ENCODE data around the gene TMEM134.
A peak's percentile ranks its signal among the peaks of the same experiment; 100 is the strongest.
"Not testable (repeated sequence)": the region's sequence is repeated elsewhere in the genome, so short reads cannot be mapped to it uniquely, and the experiment has no call there.

TMEM134 gene

GRCh38 chr11:67486481-67487195 lies 17.6 kb upstream of the TMEM134 start:
- in situ Hi-C loops (cut with HindIII; ENCODE audit: low pct_unique_long_range_greater_than_20kb, low sequenced_read_pairs), result no loop called here
- no peak for TF ChIP-seq JUND (IDR thresholded peaks at IDR 0.05; ENCODE audit: low read depth)
- DNase-seq (ENCODE audit: low read depth in 1 of 2, low spot score in 1 of 2), result no peak

- DNase-seq (ENCODE audit: low read depth in 1 of 2, low spot score in 1 of 2); in situ Hi-C loops (cut with HindIII; ENCODE audit: low pct_unique_long_range_greater_than_20kb, low sequenced_read_pairs): not testable (repeated sequence)
These were observed 16.9 kb upstream of the TMEM134 start for GRCh38 chr11:67485873-67486361.

GRCh38 chr11:67484847-67485311 lies 15.8 kb upstream of the TMEM134 start:
- in situ Hi-C loops (cut with HindIII; ENCODE audit: low pct_unique_long_range_greater_than_20kb, low sequenced_read_pairs), result no loop called here
- DNase-seq (ENCODE audit: low read depth in 1 of 2, low spot score in 1 of 2), result no peak
- TF ChIP-seq JUND (IDR thresholded peaks at IDR 0.05; ENCODE audit: low read depth), result no peak

- no peak for TF ChIP-seq JUND (IDR thresholded peaks at IDR 0.05; ENCODE audit: low read depth)
- no peak for DNase-seq (ENCODE audit: low read depth in 1 of 2, low spot score in 1 of 2)
- in situ Hi-C loops (cut with HindIII; ENCODE audit: low pct_unique_long_range_greater_than_20kb, low sequenced_read_pairs), result no loop called here
These were observed 15.0 kb upstream of the TMEM134 start for GRCh38 chr11:67483831-67484665.

GRCh38 chr11:67482827-67483798 lies 14.1 kb upstream of the TMEM134 start, which contains the start of gene AIP:
AIP (plus strand) TSS chr11:67483026; CDS start chr11:67483159, 133 bp downstream.
- DNase-seq (ENCODE audit: low read depth in 1 of 2, low spot score in 1 of 2), result peak; percentile 99 to 100
- no peak for TF ChIP-seq JUND (IDR thresholded peaks at IDR 0.05; ENCODE audit: low read depth)
- in situ Hi-C loops (cut with HindIII; ENCODE audit: low pct_unique_long_range_greater_than_20kb, low sequenced_read_pairs), result no loop called here

- TF ChIP-seq JUND (IDR thresholded peaks at IDR 0.05; ENCODE audit: low read depth), result no peak
- no peak for DNase-seq (ENCODE audit: low read depth in 1 of 2, low spot score in 1 of 2)
These were observed 13.3 kb upstream of the TMEM134 start for GRCh38 chr11:67482275-67482826.

GRCh38 chr11:67477344-67478050 lies 8.4 kb upstream of the TMEM134 start:
- in situ Hi-C loops (cut with HindIII; ENCODE audit: low pct_unique_long_range_greater_than_20kb, low sequenced_read_pairs); DNase-seq (ENCODE audit: low read depth in 1 of 2, low spot score in 1 of 2): not testable (repeated sequence)

More at GRCh38 chr11:67482275-67482826, 13.3 kb upstream of the TMEM134 start:
- in situ Hi-C loops (cut with HindIII; ENCODE audit: low pct_unique_long_range_greater_than_20kb, low sequenced_read_pairs), result no loop called here

GRCh38 chr11:67476692-67477091 lies 7.6 kb upstream of the TMEM134 start:
- DNase-seq (ENCODE audit: low read depth in 1 of 2, low spot score in 1 of 2); in situ Hi-C loops (cut with HindIII; ENCODE audit: low pct_unique_long_range_greater_than_20kb, low sequenced_read_pairs): not testable (repeated sequence)

- no peak for TF ChIP-seq JUND (IDR thresholded peaks at IDR 0.05; ENCODE audit: low read depth)
- in situ Hi-C loops (cut with HindIII; ENCODE audit: low pct_unique_long_range_greater_than_20kb, low sequenced_read_pairs), result no loop called here
- DNase-seq (ENCODE audit: low read depth in 1 of 2, low spot score in 1 of 2), result no peak
These were observed 3.8 kb upstream of the TMEM134 start for GRCh38 chr11:67472882-67473281.

GRCh38 chr11:67470337-67471002 lies 1.4 kb upstream of the TMEM134 start:
- DNase-seq (ENCODE audit: low read depth in 1 of 2, low spot score in 1 of 2), result peak in 1 of 2 experiments; percentile 35
- in situ Hi-C loops (cut with HindIII; ENCODE audit: low pct_unique_long_range_greater_than_20kb, low sequenced_read_pairs), result no loop called here
- no peak for TF ChIP-seq JUND (IDR thresholded peaks at IDR 0.05; ENCODE audit: low read depth)

GRCh38 chr11:67469508-67469811 lies 409 bp upstream of the TMEM134 start:
- DNase-seq (ENCODE audit: low read depth in 1 of 2, low spot score in 1 of 2), result no peak
- in situ Hi-C loops (cut with HindIII; ENCODE audit: low pct_unique_long_range_greater_than_20kb, low sequenced_read_pairs), result no loop called here
- TF ChIP-seq JUND (IDR thresholded peaks at IDR 0.05; ENCODE audit: low read depth), result no peak
